ENCODE results near the gene MFSD1.
"Not testable (repeated sequence)": the region's sequence is repeated elsewhere in the genome, so short reads cannot be mapped to it uniquely, and the experiment has no call there.

DNA sequence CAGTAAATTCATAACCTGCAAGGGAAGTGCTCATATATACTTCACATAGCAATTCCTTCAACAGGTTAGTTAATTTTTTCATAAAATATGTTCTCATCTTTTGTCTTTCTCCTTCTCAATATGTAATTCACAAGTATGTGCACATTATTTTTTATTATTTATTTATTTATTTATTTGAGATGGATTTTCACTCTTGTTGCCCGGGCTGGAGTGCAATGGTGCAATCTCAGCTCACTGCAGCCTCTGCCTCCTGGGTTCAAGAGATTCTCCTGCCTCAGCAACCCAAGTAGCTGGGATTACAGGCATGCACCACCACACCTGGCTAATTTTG, 10.3 kb upstream of the MFSD1 start:
- TF ChIP-seq TCF12 (IDR thresholded peaks at IDR 0.05; ENCODE audit: low read depth, low read length); POLR2A (IDR thresholded peaks at IDR 0.05; ENCODE audit: control extremely low read depth in 1 of 2, low read depth in 2 of 2, low read length in 2 of 2); CHD2 (IDR thresholded peaks at IDR 0.05; ENCODE audit: low read length); SP1 (IDR thresholded peaks at IDR 0.05; ENCODE audit: low read depth, low read length); POLR2AphosphoS5 (IDR thresholded peaks at IDR 0.05; ENCODE audit: low read depth, low read length); SIN3A (conservative IDR thresholded peaks at IDR 0.05 in 1 of 2, IDR thresholded peaks at IDR 0.05 in 1 of 2; ENCODE audit: low read depth in 1 of 2, low read length in 2 of 2); RXRA (IDR thresholded peaks at IDR 0.05; ENCODE audit: insufficient read depth, low read depth, low read length); TEAD4 (IDR thresholded peaks at IDR 0.05; ENCODE audit: low read depth, low read length); JUND (IDR thresholded peaks at IDR 0.05; ENCODE audit: low read length); CEBPB (IDR thresholded peaks at IDR 0.05; ENCODE audit: low read depth, low read length); EP300 (IDR thresholded peaks at IDR 0.05; ENCODE audit: borderline replicate concordance in 1 of 2, low read depth in 2 of 2, low read length in 2 of 2): not testable (repeated sequence)
- TF ChIP-seq, protein P1, sequence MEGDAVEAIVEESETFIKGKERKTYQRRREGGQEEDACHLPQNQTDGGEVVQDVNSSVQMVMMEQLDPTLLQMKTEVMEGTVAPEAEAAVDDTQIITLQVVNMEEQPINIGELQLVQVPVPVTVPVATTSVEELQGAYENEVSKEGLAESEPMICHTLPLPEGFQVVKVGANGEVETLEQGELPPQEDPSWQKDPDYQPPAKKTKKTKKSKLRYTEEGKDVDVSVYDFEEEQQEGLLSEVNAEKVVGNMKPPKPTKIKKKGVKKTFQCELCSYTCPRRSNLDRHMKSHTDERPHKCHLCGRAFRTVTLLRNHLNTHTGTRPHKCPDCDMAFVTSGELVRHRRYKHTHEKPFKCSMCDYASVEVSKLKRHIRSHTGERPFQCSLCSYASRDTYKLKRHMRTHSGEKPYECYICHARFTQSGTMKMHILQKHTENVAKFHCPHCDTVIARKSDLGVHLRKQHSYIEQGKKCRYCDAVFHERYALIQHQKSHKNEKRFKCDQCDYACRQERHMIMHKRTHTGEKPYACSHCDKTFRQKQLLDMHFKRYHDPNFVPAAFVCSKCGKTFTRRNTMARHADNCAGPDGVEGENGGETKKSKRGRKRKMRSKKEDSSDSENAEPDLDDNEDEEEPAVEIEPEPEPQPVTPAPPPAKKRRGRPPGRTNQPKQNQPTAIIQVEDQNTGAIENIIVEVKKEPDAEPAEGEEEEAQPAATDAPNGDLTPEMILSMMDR (IDR thresholded peaks at IDR 0.05; ENCODE audit: control extremely low read depth in 1 of 3, insufficient read depth in 1 of 3, low read depth in 1 of 3, low read length in 3 of 3): not testable (repeated sequence)
- TF ChIP-seq, protein P2, sequence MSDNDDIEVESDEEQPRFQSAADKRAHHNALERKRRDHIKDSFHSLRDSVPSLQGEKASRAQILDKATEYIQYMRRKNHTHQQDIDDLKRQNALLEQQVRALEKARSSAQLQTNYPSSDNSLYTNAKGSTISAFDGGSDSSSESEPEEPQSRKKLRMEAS (IDR thresholded peaks at IDR 0.05): not testable (repeated sequence)
- TF ChIP-seq, protein P3, sequence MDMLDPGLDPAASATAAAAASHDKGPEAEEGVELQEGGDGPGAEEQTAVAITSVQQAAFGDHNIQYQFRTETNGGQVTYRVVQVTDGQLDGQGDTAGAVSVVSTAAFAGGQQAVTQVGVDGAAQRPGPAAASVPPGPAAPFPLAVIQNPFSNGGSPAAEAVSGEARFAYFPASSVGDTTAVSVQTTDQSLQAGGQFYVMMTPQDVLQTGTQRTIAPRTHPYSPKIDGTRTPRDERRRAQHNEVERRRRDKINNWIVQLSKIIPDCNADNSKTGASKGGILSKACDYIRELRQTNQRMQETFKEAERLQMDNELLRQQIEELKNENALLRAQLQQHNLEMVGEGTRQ (IDR thresholded peaks at IDR 0.05; ENCODE audit: low read length): not testable (repeated sequence)

Measured in H1 (cell line).